ENCODE measurements around the gene DDX47.
"Not testable (repeated sequence)": the region's sequence is repeated elsewhere in the genome, so short reads cannot be mapped to it uniquely, and the experiment has no call there.

DDX47 gene

DNA sequence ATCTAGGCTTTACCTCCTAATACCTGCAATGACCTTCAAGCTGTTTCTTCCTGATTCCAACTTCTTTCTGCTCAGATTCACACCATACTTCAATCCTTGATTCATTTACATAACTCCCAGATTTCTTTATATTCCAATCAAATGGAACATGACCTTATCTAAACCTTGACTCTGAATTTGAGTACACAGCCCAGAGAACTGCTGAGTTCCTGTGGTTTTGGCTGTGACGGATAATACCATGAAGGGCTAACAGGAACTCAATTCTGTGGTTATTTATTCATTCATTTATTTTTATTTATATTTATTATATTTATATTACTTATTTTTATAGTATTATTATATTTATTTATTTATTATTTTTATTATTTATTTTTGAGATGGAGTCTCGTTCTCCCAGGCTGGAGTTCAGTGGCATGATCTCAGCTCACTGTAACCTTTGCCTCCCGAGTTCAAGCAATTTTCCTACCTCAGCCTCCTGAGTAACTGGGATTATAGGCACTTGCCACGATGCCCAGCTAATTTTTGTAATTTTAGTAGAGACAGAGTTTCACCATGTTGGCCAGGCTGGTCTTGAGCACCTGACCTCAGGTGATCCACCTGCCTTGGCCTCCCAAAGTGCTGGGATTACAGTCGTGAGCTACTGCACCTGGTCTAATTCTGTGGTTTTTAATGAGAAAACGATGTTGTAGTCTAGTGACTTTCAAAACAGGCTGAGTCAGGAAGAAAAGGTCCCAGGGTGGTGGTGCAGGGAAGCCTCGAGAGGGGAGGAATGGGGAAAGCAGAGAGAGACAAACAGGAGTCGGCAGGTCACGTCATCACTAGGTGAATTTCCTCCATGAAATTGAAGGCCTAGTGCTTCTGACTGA is 16.0 kb upstream of the DDX47 start:
- no peak for DNase-seq (ENCODE audit: low spot score)

GRCh38 chr12:12797794-12798152 is 15.4 kb upstream of the DDX47 start:
- DNase-seq (ENCODE audit: low spot score) = no peak

- DNase-seq (ENCODE audit: low spot score) = no peak
These were observed 14.7 kb upstream of the DDX47 start for GRCh38 chr12:12798480-12798879.

- no peak for DNase-seq (ENCODE audit: low spot score)
These were observed 13.8 kb upstream of the DDX47 start for GRCh38 chr12:12799163-12799920.

GRCh38 chr12:12800406-12801180 is 12.6 kb upstream of the DDX47 start:
- DNase-seq (ENCODE audit: low spot score) = no peak

GRCh38 chr12:12801656-12802055 is 11.5 kb upstream of the DDX47 start:
- DNase-seq (ENCODE audit: low spot score) = not testable (repeated sequence)

DNA sequence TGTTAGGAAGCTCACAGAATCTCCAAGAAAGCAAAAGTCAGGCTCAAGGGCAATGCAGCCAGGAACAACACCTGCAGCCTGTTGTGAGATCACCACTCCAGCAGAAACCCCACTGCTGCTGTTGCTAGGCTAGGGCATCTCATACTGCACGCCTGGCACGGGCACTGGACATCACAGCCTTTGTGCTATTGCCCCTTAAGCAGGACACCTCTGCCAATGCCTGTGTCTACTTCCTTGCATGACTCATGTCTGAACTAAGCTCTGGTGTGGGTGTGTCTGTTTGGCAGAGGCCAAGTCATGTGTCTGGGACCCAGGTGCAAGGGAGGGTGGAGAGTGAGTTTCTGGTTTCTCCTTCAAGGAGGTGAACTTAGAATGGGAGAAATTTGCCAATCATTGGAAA is 10.0 kb upstream of the DDX47 start:
- peak; percentile 53 for DNase-seq (ENCODE audit: low spot score)

DNA sequence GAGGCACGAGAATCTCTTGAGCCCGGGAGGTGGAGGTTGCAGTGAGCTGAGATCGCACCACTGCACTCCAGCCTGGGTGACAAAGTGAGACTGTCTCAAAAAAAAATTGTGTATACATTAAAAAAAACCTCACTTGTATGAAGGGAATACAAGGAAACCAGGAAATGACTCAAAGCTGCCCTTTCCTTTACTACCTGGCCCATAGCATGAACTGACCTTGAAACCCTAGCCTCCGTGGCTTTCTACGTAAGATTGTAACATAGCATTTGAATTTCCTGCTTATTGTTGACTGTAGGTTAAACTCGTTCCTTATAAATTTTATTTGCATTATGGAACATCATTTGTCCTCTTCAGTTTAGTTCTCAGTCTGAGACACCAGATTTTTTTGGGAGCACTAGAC is 9.1 kb upstream of the DDX47 start:
- no peak for DNase-seq (ENCODE audit: low spot score)

DNA sequence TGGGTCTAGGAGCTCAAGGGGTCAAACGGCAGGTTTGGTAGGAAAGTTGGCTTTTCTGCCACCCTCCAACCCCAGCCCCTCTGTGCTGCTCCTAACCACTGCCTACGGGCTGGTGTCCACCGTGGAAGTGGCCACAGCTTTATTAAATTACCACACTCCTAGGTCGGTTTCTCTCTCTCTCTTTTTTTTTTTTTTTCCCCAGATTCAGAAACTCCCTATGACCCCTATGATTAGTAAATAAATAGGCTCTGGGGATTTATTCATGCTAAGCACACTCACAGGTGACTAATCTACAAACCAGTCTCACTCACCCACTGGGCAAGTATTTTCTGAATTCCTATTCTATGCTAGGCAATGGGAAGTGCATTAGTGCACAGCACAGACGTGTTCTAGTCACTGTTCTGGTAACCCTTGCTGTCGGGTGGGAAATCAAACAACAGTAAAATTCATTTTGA is 8.7 kb upstream of the DDX47 start:
- no peak for DNase-seq (ENCODE audit: low spot score)

- DNase-seq (ENCODE audit: low spot score) = no peak
These were observed 6.2 kb upstream of the DDX47 start for GRCh38 chr12:12806784-12807516.

- DNase-seq (ENCODE audit: low spot score) = not testable (repeated sequence)
These were observed 5.6 kb upstream of the DDX47 start for GRCh38 chr12:12807517-12807903.

- no peak for DNase-seq (ENCODE audit: low spot score)
These were observed 5.0 kb upstream of the DDX47 start for GRCh38 chr12:12807970-12808702.

DNA sequence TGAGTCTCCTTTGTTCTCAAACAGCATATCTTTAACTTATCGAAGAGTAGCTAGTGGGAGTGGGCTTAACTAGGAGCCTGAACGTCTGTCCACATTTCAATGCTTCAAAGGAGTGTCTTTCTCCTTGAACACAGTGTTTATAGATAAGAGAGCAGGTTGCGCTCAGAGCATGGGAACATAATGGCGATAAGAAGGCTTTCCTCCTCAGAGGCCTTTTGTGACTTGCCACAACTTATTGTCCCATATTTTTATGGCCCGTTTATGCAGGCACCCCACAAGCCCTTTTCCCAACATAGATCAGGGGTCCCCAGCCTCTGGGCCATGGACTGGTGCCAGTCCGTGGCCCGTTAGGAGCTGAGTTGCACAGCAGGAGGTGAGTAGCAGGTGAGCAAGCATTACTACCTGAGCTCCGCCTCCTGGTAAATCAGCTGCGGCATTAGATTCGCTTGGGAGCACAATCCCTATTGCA is 2.6 kb upstream of the DDX47 start:
- no peak for DNase-seq (ENCODE audit: low spot score)

GRCh38 chr12:12811343-12811742 is 1.8 kb upstream of the DDX47 start:
- no peak for DNase-seq (ENCODE audit: low spot score)

DNA sequence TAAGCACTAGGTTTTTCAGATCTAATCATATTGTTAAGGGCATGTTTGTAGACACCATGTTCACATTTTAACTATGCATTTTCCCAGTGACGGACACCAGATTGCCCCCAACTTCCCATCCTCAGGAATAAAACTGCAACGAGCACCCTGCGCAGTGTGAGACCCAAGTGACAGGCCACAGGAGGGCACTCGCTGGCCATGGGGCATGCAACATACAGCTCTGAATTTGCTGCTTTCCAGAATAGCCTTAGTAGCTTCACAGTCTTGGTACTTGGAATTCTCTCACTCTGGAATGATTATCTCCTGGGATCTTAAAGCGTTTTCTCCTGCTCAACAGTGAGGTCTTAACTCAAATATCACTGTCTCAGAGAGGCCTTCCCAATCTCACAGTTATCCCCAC is 972 bp upstream of the DDX47 start:
- no peak for DNase-seq (ENCODE audit: low spot score)

DNA sequence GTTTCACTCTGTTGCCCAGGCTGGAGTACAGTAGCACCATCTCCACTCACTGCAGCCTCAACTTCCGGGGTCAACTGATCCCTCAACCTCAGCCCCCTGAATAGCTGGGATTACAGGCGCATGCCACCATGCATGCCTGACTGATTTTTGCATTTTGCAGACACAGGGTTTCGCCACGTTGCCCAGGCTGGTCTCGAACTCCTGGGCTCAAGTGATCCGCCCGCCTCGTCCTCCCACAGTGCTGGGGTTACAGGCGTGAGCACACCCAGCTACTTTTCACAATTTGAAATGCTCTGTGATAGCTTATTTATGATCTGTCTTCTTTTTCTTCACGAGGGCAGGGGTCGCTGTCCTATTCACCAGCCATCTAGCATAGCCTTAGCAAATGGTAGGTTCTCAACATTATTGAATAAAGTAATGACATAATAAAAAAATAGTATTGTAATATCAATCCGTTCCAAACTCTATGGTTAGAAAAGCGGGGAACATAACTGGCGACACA is 477 bp upstream of the DDX47 start:
- no peak for DNase-seq (ENCODE audit: low spot score)

- no peak for DNase-seq (ENCODE audit: low spot score)
These were observed 4.5 kb downstream of the DDX47 start for GRCh38 chr12:12817616-12818015.

- no peak for DNase-seq (ENCODE audit: low spot score)
These were observed 5.6 kb downstream of the DDX47 start for GRCh38 chr12:12818701-12819100.

DNA sequence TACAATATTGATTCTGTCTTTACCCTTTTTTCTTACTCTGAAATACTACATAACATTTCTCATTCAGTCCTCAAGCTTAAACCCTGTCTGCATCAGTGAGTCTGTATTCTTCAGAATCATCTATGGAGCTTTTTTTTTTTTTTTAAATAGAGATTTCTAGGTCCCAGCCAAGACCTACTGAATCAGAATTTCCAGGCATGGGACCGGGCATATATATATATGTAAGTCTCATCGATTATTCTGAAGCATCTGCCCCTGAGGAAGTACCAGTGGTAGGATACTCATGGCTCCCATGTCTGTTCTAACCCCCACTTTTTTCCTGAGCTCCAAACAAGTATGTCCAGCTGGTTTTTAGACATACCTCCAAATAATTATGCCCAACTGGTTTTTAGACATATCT is 6.1 kb downstream of the DDX47 start:
- DNase-seq (ENCODE audit: low spot score) = no peak

- no peak for DNase-seq (ENCODE audit: low spot score)
These were observed 6.7 kb downstream of the DDX47 start for GRCh38 chr12:12819752-12820311.

DNA sequence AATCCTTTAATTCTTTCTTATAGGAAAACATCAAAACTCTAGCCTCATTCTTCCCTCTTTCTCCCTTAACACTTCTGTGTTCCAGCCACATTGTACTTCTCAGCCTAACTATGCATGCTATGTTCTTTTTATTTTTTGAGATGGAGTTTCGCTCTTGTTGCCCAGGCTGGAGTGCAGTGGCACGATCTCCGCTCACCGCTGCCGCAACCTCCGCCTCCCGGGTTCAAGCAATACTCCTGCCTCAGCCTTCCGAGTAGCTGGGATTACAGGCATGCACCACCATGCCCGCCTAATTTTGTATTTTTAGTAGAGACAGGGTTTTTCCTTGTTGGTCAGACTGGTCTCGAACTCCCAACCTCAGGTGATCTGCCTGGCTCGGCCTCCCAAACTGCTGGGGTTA is 7.2 kb downstream of the DDX47 start:
- DNase-seq (ENCODE audit: low spot score) = not testable (repeated sequence)
